WI38 (cell line): ENCODE results near the gene HSD17B8.
A peak's percentile ranks its signal among the peaks of the same experiment; 100 is the strongest.

Experiments
- H3K4me3 ChIP-seq: 2 replicates; pipeline ENCODE4 v1.5.1; 2011; ENCODE audit warnings: low read depth, mild to moderate bottlenecking, control low read depth, low read length
- TF ChIP-seq, protein P1 (sequence below): IDR thresholded peaks from 2 replicates; pipeline ENCODE4 v1.5.1; 2012; ENCODE audit warnings: low read depth, mild to moderate bottlenecking, control low read depth, low read length

HSD17B8 gene

DNA sequence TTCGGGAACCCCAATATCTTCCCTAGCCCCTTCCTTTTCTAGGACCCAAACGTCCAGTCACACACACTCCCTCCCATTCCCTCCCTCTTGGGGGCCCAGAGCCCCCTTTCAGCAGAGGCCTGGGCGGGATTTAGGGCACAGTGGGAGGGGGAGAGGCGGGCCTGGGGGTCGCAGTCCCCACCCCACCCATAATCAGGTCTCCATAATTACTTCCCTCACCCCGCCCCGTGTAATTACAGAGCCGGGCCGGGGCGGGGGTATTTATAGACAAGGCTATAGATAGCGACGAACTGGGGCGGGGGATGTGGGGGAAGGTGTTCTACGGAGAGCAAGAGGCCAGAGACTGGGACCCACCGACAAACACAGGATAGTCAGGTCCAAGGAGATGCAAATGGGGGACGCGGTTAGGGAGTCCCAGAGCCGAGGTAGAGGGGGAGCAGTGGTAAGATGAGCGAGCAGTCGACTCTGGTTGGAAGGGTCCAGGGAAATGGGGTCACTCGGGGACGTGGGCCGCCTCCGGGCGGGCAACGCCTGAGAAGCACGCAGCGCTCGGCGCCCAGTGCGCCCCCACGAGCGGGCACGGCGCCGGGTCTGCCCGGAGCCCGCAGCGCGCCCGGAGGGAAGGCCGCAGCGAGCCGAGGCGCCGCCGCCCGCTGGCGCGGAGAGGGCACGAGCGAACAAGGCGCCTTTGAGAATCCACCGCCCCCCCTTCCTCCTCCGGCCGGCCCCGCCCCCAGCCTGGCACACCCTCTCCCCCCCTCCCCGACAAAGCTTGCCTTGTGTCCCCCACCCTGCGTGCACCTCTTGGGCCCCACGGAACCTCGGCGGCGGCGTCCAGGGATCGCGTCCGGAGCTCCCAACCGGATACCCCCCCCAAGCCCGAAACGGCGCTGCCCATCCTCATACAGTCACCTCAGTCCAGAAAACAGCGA, 11.5 kb upstream of the HSD17B8 start:
- TF ChIP-seq, protein P1, sequence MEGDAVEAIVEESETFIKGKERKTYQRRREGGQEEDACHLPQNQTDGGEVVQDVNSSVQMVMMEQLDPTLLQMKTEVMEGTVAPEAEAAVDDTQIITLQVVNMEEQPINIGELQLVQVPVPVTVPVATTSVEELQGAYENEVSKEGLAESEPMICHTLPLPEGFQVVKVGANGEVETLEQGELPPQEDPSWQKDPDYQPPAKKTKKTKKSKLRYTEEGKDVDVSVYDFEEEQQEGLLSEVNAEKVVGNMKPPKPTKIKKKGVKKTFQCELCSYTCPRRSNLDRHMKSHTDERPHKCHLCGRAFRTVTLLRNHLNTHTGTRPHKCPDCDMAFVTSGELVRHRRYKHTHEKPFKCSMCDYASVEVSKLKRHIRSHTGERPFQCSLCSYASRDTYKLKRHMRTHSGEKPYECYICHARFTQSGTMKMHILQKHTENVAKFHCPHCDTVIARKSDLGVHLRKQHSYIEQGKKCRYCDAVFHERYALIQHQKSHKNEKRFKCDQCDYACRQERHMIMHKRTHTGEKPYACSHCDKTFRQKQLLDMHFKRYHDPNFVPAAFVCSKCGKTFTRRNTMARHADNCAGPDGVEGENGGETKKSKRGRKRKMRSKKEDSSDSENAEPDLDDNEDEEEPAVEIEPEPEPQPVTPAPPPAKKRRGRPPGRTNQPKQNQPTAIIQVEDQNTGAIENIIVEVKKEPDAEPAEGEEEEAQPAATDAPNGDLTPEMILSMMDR = no peak

GRCh38 chr6:33193619-33194018, 10.8 kb upstream of the HSD17B8 start:
- TF ChIP-seq, protein P1 = no peak
- H3K4me3 ChIP-seq = no peak overlapping the region

More for the DNA sequence above, 11.5 kb upstream of the HSD17B8 start:
- 0 out of 2 replicates have a peak overlapping the region, but pooled peaks have one; percentile 34 for H3K4me3 ChIP-seq

DNA sequence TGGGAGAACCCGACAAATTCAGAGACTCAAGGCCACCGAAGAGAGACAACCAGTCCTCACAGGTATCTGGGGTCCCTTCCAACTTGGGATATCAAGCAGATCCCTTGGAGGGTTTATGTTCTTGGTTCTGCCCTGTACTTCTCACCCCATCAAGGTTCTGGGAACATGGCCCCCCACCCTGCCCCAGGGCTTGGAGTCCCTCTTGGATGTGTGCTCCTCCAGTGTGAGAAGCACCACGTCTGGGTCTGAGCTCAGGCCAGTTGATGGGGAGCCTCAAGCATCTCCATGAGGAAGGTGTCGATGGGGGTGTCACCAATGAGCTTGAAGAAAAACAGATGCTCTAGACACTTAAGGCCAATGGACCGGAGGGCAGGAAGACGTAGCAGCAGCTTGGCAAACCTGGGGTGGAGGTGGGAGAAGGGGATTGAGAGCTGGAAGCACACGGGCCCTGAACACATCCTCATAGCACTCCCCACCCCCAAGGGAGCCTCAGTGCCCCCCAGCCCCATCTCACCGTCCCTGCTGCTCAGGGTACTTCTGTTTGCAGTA, 9.9 kb upstream of the HSD17B8 start:
- H3K4me3 ChIP-seq = no peak overlapping the region
- TF ChIP-seq, protein P1 = no peak

GRCh38 chr6:33195304-33196165, 8.9 kb upstream of the HSD17B8 start:
- no peak overlapping the region for H3K4me3 ChIP-seq

DNA sequence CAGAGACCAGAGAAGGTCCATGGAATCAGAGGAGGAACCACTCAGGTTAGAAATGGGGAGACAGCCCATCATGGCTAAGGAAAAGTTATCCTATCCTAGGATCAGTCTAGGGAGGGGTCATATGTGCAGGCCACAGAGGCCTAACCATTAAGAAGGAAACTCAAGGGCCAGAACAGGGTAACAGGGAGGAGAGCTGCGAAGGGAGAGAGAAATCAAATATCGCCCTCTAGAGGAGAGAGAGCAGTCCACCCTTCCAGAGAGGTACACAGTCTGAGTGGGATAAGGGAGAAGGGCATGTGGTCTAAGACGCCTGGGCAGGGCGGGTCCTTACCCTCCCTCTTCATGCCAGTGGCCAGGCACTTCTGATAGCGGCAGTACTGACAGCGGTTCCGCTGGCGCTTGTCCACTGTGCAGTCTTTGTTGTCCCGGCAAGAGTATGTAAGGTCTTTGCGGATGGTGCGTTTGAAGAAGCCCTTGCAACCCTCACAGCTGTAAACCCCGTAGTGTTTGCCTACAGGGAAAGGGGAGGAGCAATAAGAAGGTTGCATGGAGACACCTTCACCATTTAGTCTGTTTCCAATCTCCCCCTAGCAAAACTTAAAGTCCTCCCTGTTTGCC, 6.9 kb upstream of the HSD17B8 start:
- no peak overlapping the region for H3K4me3 ChIP-seq
- TF ChIP-seq, protein P1 = peak; percentile 55

More at GRCh38 chr6:33195304-33196165, 8.9 kb upstream of the HSD17B8 start:
- TF ChIP-seq, protein P1 = no peak

- TF ChIP-seq, protein P1 = no peak
- H3K4me3 ChIP-seq = no peak overlapping the region
Measured at GRCh38 chr6:33198159-33198852, 6.1 kb upstream of the HSD17B8 start.
